Measurements from ENCODE around the gene EHD1. TPM values are rescaled to one million over a fixed set of nuclear protein-coding genes. Genes with fewer than 3 reads are reported as not detected.

The EHD1 gene
- total and polyA plus RNA-seq, 2 of the 4 experiments (the other 2 are of a cell fraction), result 107 to 209 TPM

DNA sequence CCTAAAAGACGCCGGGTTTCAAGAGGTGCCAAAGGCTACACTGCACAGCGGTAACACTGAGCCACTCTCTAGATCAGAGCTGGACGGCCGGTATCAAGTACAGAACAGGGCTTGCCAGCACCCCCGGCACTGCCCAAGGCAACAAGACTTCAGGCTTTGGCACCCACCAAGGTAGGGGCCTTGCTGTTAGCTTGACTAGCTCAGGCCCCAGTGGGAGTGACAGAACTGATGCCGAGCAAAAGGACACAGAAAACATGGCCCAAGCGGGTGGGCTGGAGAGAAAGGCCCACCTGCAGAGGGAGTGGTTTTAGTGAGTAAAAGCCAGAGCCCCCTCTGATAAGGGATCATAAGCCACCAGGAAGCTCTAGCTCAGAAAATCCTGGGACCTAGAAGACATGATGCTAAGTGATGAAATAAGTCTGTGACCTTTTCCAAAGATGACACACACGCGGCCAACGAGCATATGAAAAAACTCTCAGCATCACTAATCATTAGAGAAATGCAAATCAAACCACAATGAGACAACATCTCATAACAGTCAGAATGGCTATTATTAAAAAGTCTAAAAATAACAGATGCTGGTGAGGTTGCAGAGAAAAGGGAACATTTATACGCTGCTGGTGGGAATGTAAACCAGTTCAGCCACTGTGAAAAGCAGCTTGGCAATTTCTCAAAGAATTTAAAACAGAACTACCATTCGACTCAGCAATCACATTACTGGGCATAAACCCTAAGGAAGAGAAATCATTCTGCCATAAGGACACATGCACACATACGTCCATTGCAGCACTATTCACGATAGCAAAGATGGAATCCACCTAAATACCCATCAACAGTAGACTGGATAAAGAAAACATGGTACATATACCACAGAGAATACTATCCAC lies 12.9 kb downstream of the EHD1 start:
- WGBS, 2 experiments (ENCODE audit: extremely low coverage in 2 of 2, insufficient read length in 1 of 2), result 75% methylated on average over 6 of the region's 15 CpGs; no CpG with 5 or more reads in 1 of the 2 experiments
- H2AK5ac ChIP-seq (ENCODE audit: low read depth, low read length), result peak overlapping the region; percentile 94
- H2AK9ac ChIP-seq (replicated peaks; ENCODE audit: low read depth, low read length, poor library complexity), result peak overlapping the region; percentile 89
- H3K18ac ChIP-seq (ENCODE audit: low read depth, low read length), result peak overlapping the region; percentile 89
- H3K9ac ChIP-seq (ENCODE audit: low read depth, low read length), result peak overlapping the region; percentile 34
- H3K9me3 ChIP-seq (ENCODE audit: control insufficient read depth, insufficient read depth, low read length), result no peaks in the 10 kb centered on the region
- peak overlapping the region; percentile 73 for H3K23ac ChIP-seq (ENCODE audit: low read depth, low read length)
- H3K4me2 ChIP-seq (ENCODE audit: low read depth, low read length), result peak overlapping the region; percentile 52
- H2AFZ ChIP-seq (replicated peaks; ENCODE audit: low read length, poor library complexity), result peak overlapping the region; percentile 46
- intact Hi-C loops (cut with micrococcal nuclease) (loop anchor here (2.0 kb wide), 1 partner anchor 13 kb away; the partner anchor contains the start of gene EHD1), in situ Hi-C loops (cut with MboI; ENCODE audit: low sequenced_read_pairs) (no loop called here), dilution Hi-C loops (cut with HindIII; ENCODE audit: low sequenced_read_pairs, unreplicated experiment) (no loop called here)
- peak overlapping the region; percentile 55 for H3K56ac ChIP-seq (ENCODE audit: extremely low read depth, insufficient read depth, low read length)
- ChIA-PET POLR2A (ENCODE audit: unreplicated experiment) (no interaction called here), CTCF (no interaction called here)
- DNase-seq (peak; percentile 92), ATAC-seq (ENCODE audit: low read depth) (no peak)
- peak overlapping the region; percentile 73; the same call in 2 of the 3 replicates for H2BK15ac ChIP-seq (ENCODE audit: low read depth, low read length)
- H3K4me3 ChIP-seq (ENCODE audit: insufficient read depth, low read depth, low read length), result no peak overlapping the region
- peaks cover 46% of the 10 kb centered on the region for H3K9me1 ChIP-seq (ENCODE audit: insufficient read depth, low read length)
- H3K14ac ChIP-seq (replicated peaks; ENCODE audit: low read depth, low read length), result peak overlapping the region; percentile 87
- H2BK20ac ChIP-seq (ENCODE audit: low read depth, low read length), result peak overlapping the region; percentile 84
- H2BK5ac ChIP-seq (ENCODE audit: low read depth, low read length, poor library complexity, severe bottlenecking), result peak overlapping the region; percentile 92
- H3K4me1 ChIP-seq (ENCODE audit: control insufficient read depth, insufficient read depth, low read length), result peaks cover 54% of the 10 kb centered on the region
- peaks cover 15 to 80% of the 10 kb centered on the region in 2 experiments; a peak in 3 of 4 replicates for H3K79me1 ChIP-seq (ENCODE audit: low read depth in 1 of 2, low read length in 2 of 2)
- no peaks in the 10 kb centered on the region for H3K27me3 ChIP-seq (ENCODE audit: control insufficient read depth, insufficient read depth, low read length)
- H3K36me3 ChIP-seq (ENCODE audit: control insufficient read depth, insufficient read depth, low read length), result peaks cover 7% of the 10 kb centered on the region; the same call in 1 of the 2 replicates
- peak overlapping the region; percentile 96 for H4K91ac ChIP-seq (ENCODE audit: insufficient read depth, low read depth, low read length)
- H3K27ac ChIP-seq (ENCODE audit: insufficient read depth, low read length), result peak overlapping the region; percentile 97
- H4K5ac ChIP-seq (ENCODE audit: low read depth, low read length), result peak overlapping the region; percentile 72
- peaks cover 75% of the 10 kb centered on the region for H4K20me1 ChIP-seq (ENCODE audit: insufficient read depth, low read length)
- peak overlapping the region; percentile 86 to 99 for H4K8ac ChIP-seq (ENCODE audit: low read depth in 2 of 2, low read length in 2 of 2)
- no TSS peak for BruUV-seq (replicated peaks)
- peak overlapping the region; percentile 97 for H3K4ac ChIP-seq (ENCODE audit: low read depth, low read length)
- H2BK120ac ChIP-seq (ENCODE audit: low read depth, low read length), result peak overlapping the region; percentile 88
- TF ChIP-seq CEBPB (IDR thresholded peaks at IDR 0.05; ENCODE audit: low read depth, low read length), result peak; percentile 80
- no peak for TF ChIP-seq MAZ (IDR thresholded peaks at IDR 0.05; ENCODE audit: borderline replicate concordance, low read depth, low read length)
- TF ChIP-seq CHD1 (IDR thresholded peaks at IDR 0.05; ENCODE audit: low read depth, low read length), result no peak
- TF ChIP-seq BHLHE40 (IDR thresholded peaks at IDR 0.05; ENCODE audit: low read depth, low read length), result no peak
- no peak for TF ChIP-seq MAFK (IDR thresholded peaks at IDR 0.05; ENCODE audit: low read depth, low read length)
- TF ChIP-seq, protein P1, sequence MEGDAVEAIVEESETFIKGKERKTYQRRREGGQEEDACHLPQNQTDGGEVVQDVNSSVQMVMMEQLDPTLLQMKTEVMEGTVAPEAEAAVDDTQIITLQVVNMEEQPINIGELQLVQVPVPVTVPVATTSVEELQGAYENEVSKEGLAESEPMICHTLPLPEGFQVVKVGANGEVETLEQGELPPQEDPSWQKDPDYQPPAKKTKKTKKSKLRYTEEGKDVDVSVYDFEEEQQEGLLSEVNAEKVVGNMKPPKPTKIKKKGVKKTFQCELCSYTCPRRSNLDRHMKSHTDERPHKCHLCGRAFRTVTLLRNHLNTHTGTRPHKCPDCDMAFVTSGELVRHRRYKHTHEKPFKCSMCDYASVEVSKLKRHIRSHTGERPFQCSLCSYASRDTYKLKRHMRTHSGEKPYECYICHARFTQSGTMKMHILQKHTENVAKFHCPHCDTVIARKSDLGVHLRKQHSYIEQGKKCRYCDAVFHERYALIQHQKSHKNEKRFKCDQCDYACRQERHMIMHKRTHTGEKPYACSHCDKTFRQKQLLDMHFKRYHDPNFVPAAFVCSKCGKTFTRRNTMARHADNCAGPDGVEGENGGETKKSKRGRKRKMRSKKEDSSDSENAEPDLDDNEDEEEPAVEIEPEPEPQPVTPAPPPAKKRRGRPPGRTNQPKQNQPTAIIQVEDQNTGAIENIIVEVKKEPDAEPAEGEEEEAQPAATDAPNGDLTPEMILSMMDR (conservative IDR thresholded peaks at IDR 0.05; ENCODE audit: low read depth, low read length), result no peak; the same call in 1 of the 2 replicates
- TF ChIP-seq FOS (IDR thresholded peaks at IDR 0.05; ENCODE audit: low read depth, low read length), result peak; percentile 38; the same call in 1 of the 2 replicates
- no peak for TF ChIP-seq NFE2L2 (IDR thresholded peaks at IDR 0.05; ENCODE audit: low read depth, low read length)
- TF ChIP-seq RCOR1 (IDR thresholded peaks at IDR 0.05; ENCODE audit: insufficient replicate concordance, low read length), result no peak
- no peak for TF ChIP-seq USF2 (IDR thresholded peaks at IDR 0.05; ENCODE audit: low read depth, low read length)
- no peak for TF ChIP-seq SMC3 (IDR thresholded peaks at IDR 0.05; ENCODE audit: low read depth, low read length)
- TF ChIP-seq RFX5 (IDR thresholded peaks at IDR 0.05; ENCODE audit: low read depth, low read length), result no peak
- no peak for TF ChIP-seq ELK1 (IDR thresholded peaks at IDR 0.05; ENCODE audit: borderline replicate concordance, low read depth, low read length)
- no peak for TF ChIP-seq POLR2A (IDR thresholded peaks at IDR 0.05; ENCODE audit: low read depth, low read length)

Measured in IMR-90 (cell line).